ENCODE results near the gene SMCO1.

DNA sequence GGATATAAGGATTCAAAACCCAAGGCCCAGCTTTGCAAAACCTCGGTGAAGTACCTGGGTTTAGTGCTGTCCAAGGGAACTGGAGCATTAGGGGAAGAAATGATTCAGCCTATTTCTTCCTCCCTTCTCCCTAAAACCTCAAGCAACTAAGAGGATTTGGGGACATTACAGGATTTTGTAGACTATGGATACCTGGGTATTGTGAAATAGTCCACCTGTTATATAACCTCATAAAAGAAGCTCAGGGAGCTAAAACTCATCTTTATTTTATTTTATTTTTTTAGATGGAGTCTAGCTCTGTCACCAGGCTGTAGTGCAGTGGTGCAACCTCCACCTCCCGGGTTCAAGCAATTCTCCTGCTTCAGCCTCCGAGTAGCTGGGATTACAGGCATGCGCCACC, 8.7 kb upstream of the SMCO1 start:
- TF ChIP-seq CTCF (conservative IDR thresholded peaks at IDR 0.05; ENCODE audit: low read depth in 2 of 2) (no peak), POLR2AphosphoS5 (IDR thresholded peaks at IDR 0.05; ENCODE audit: low read depth) (no peak), EZH2phosphoT487 (IDR thresholded peaks at IDR 0.05; ENCODE audit: unreplicated experiment) (no peak), REST (IDR thresholded peaks at IDR 0.05; ENCODE audit: unreplicated experiment) (no peak), EZH2 (IDR thresholded peaks at IDR 0.05; ENCODE audit: low read depth, unreplicated experiment) (no peak), CREB1 (CRISPR knock-in tag; IDR thresholded peaks at IDR 0.05; ENCODE audit: low read depth) (no peak), JUNB (IDR thresholded peaks at IDR 0.05; ENCODE audit: unreplicated experiment) (no peak), NANOG (IDR thresholded peaks at IDR 0.05; ENCODE audit: borderline replicate concordance) (no peak), STAT1 (IDR thresholded peaks at IDR 0.05; ENCODE audit: unreplicated experiment) (no peak)
- TF ChIP-seq, protein P1, sequence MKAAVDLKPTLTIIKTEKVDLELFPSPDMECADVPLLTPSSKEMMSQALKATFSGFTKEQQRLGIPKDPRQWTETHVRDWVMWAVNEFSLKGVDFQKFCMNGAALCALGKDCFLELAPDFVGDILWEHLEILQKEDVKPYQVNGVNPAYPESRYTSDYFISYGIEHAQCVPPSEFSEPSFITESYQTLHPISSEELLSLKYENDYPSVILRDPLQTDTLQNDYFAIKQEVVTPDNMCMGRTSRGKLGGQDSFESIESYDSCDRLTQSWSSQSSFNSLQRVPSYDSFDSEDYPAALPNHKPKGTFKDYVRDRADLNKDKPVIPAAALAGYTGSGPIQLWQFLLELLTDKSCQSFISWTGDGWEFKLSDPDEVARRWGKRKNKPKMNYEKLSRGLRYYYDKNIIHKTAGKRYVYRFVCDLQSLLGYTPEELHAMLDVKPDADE (IDR thresholded peaks at IDR 0.05): no peak

Measured in GM23338 (cell line).